CD14-positive monocyte (primary cell): ENCODE data around the gene UNC13C. TPM values are rescaled to one million over a fixed set of nuclear protein-coding genes. Genes with fewer than 3 reads are reported as not detected.

ENCODE experiments used
- DNase-seq, 3 donors: peaks; one replicate each; pipeline ENCODE4 v3.0.0-alpha.2; 2011 to 2022
- H2AFZ ChIP-seq: 2 replicates; pipeline ENCODE4 v1.6.0; 2012; ENCODE audit warnings: mild to moderate bottlenecking, low read depth, low read length, inconsistent platforms; ENCODE audit not compliant: insufficient read depth, poor library complexity, severe bottlenecking
- H3K27ac ChIP-seq, 2 donors: 1 replicate in 1 of 2; 2 replicates in 1 of 2; pipeline ENCODE4 v1.5.1; 2012 to 2013; ENCODE audit warnings: low read length in 2 of 2, control low read depth in 1 of 2, inconsistent platforms in 1 of 2, low read depth in 1 of 2, mild to moderate bottlenecking in 1 of 2
- H3K27me3 ChIP-seq, 2 donors: one replicate each; pipeline versions ENCODE4 v1.6.0 to v1.6.1; 2011 to 2013; ENCODE audit warnings: low read length in 2 of 2; ENCODE audit not compliant: control insufficient read depth in 2 of 2, insufficient read depth in 2 of 2
- H3K36me3 ChIP-seq, 2 donors: replicated peaks in 1 of 2; 1 replicate in 1 of 2; 2 replicates in 1 of 2; pipeline versions ENCODE4 v1.5.1 to v1.6.1; 2012 to 2013; ENCODE audit warnings: low read length in 2 of 2, control low read depth in 1 of 2, inconsistent platforms in 1 of 2, mild to moderate bottlenecking in 1 of 2; ENCODE audit not compliant: insufficient read depth in 2 of 2, control insufficient read depth in 1 of 2
- H3K4me1 ChIP-seq, 2 donors: 1 replicate in 1 of 2; 2 replicates in 1 of 2; pipeline versions ENCODE4 v1.5.1 to v1.6.1; 2012 to 2013; ENCODE audit warnings: low read length in 2 of 2, control low read depth in 1 of 2, inconsistent platforms in 1 of 2, mild to moderate bottlenecking in 1 of 2, moderate library complexity in 1 of 2; ENCODE audit not compliant: insufficient read depth in 2 of 2, control insufficient read depth in 1 of 2
- H3K4me2 ChIP-seq: replicated peaks from 2 replicates; pipeline ENCODE3; 2012; ENCODE audit warnings: low read length, moderate library complexity, mild to moderate bottlenecking; ENCODE audit not compliant: poor library complexity, severe bottlenecking; ENCODE audit errors: extremely low read depth
- H3K4me3 ChIP-seq, 3 experiments: fragments of 200-600 bp in 1 of 3; sonication (generic) in 1 of 3; replicated peaks in 1 of 3; 1 replicate in 2 of 3; 2 replicates in 1 of 3; pipeline ENCODE4 v1.5.1; 2011 to 2013; ENCODE audit warnings: low read length in 3 of 3, mild to moderate bottlenecking in 3 of 3, control low read depth in 2 of 3, low read depth in 2 of 3, inconsistent platforms in 1 of 3, moderate library complexity in 1 of 3
- H3K79me2 ChIP-seq: 2 replicates; pipeline ENCODE4 v1.6.0; 2012; ENCODE audit warnings: mild to moderate bottlenecking, control low read depth, inconsistent platforms, low read length, moderate library complexity; ENCODE audit not compliant: insufficient read depth
- H3K9ac ChIP-seq: 2 replicates; pipeline ENCODE4 v1.6.0; 2017; ENCODE audit warnings: low read length, mild to moderate bottlenecking; ENCODE audit not compliant: insufficient read depth, poor library complexity, severe bottlenecking
- H3K9me3 ChIP-seq, 2 donors: replicated peaks in 1 of 2; 1 replicate in 1 of 2; 2 replicates in 1 of 2; pipeline versions ENCODE4 v1.5.1 to v1.6.1; 2012 to 2013; ENCODE audit warnings: low read length in 2 of 2, control low read depth in 1 of 2; ENCODE audit not compliant: control insufficient read depth in 1 of 2, insufficient read depth in 1 of 2
- H4K20me1 ChIP-seq: 2 replicates; pipeline ENCODE4 v1.6.0; 2012; ENCODE audit warnings: mild to moderate bottlenecking, low read length, control low read depth, moderate library complexity; ENCODE audit not compliant: insufficient read depth
- H3K27ac Mint-ChIP-seq, 7 donors: one replicate each; pipeline ENCODE4 v1.8.0; 2020; ENCODE audit warnings: mild to moderate bottlenecking in 7 of 7, mixed read lengths in 7 of 7, moderate library complexity in 6 of 7, inconsistent platforms in 2 of 7
- H3K27me3 Mint-ChIP-seq, 3 donors: one replicate each; pipeline ENCODE4 v1.8.0; 2021 to 2022; ENCODE audit warnings: low read depth in 3 of 3, mild to moderate bottlenecking in 3 of 3, mixed read lengths in 3 of 3, moderate library complexity in 3 of 3, inconsistent platforms in 1 of 3
- H3K36me3 Mint-ChIP-seq, 2 donors: one replicate each; pipeline ENCODE4 v1.8.0; 2020; ENCODE audit warnings: mixed read lengths in 2 of 2, inconsistent platforms in 1 of 2, mild to moderate bottlenecking in 1 of 2
- H3K4me1 Mint-ChIP-seq: one replicate; pipeline ENCODE4 v1.8.0; 2020; ENCODE audit warnings: mild to moderate bottlenecking, mixed read lengths
- H3K4me3 Mint-ChIP-seq, 2 donors: one replicate each; pipeline ENCODE4 v1.8.0; 2020; ENCODE audit warnings: mild to moderate bottlenecking in 2 of 2, mixed read lengths in 2 of 2, moderate library complexity in 1 of 2
- H3K9me3 Mint-ChIP-seq, 7 donors: one replicate each; pipeline ENCODE4 v1.8.0; 2020 to 2022; ENCODE audit warnings: mixed read lengths in 7 of 7, mild to moderate bottlenecking in 6 of 7, moderate library complexity in 6 of 7, inconsistent platforms in 2 of 7
- WGBS: methylation state at CpG from one replicate; pipeline ENCODE4 v1.1.5; 2013; ENCODE audit warnings: missing lambda C conversion rate; ENCODE audit not compliant: insufficient coverage; 5-methylcytosine and 5-hydroxymethylcytosine counted together
- intact Hi-C, 2 donors: fragments of 100-400 bp; cut with micrococcal nuclease; formaldehyde crosslinking; loops; one replicate each; pipeline versions ENCODE4 v1.15.0 to v1.15.1; 2023
- polyA plus RNA-seq, 3 donors: library from polyadenylated mRNA; depleted of rRNA in 1 of 3; unstranded in 2 of 3; stranded (reverse) in 1 of 3; fragments of 300-500 nt in 2 of 3; fragments of >200 nt in 1 of 3; fragmentation: Illumina TruSeq in 2 of 3; gene quantifications; 1 replicate in 2 of 3; 2 replicates in 1 of 3; pipeline ENCODE4 v1.2.3, GENCODE V29; 2012 to 2021
- TF ChIP-seq, protein P1 (sequence below): fragments of 200-600 bp; IDR thresholded peaks from one replicate; pipeline ENCODE4 v1.8.0; 2022; ENCODE audit warnings: antibody characterized with exemption, mild to moderate bottlenecking

Gene UNC13C
- polyA plus RNA-seq, 3 donors, result not detected

DNA sequence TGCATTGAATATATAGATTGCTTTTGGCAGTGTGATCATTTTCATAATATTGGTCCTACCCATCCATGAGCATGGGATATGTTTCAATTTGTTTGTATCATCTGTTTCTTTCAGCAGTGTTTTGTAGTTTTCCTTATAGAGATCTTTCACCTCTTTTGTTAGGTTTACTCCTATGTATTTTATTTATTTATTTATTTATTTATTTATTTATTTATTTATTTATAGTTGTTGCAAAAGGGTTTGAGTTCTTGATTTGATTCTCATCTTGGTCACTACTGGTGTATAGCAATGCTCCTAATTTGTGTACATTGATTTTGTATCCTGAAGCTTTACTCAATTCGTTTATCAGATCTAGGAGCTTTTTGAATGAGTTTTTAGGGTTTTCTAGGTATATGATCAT lies 478.2 kb downstream of the UNC13C start:
- H3K36me3 ChIP-seq, result no peaks in the 10 kb centered on the region
- H3K27me3 ChIP-seq, result no peaks in the 10 kb centered on the region
- H3K27ac ChIP-seq, result no peak overlapping the region
- Mint-ChIP-seq H3K27me3 (peaks cover 0 to 3% (median 2%) of the 10 kb centered on the region in 3 donors), H3K9me3 (peaks cover 16 to 34% (median 25%) of the 10 kb centered on the region in 7 donors), H3K4me1 (no peaks in the 10 kb centered on the region), H3K36me3 (no peaks in the 10 kb centered on the region), H3K27ac (no peak overlapping the region), H3K4me3 (no peak overlapping the region)
- H3K9me3 ChIP-seq, result peaks cover 20 to 25% of the 10 kb centered on the region in 2 donors
- H4K20me1 ChIP-seq, result no peaks in the 10 kb centered on the region
- no peak overlapping the region for H3K4me3 ChIP-seq
- no peak for DNase-seq
- intact Hi-C loops, result no loop called here
- H3K79me2 ChIP-seq, result no peaks in the 10 kb centered on the region
- no CpG with 5 or more reads among the region's 1 CpG for WGBS
- H3K4me1 ChIP-seq, result no peaks in the 10 kb centered on the region
- no peak overlapping the region for H2AFZ ChIP-seq
- H3K9ac ChIP-seq, result no peak overlapping the region
- TF ChIP-seq, protein P1, sequence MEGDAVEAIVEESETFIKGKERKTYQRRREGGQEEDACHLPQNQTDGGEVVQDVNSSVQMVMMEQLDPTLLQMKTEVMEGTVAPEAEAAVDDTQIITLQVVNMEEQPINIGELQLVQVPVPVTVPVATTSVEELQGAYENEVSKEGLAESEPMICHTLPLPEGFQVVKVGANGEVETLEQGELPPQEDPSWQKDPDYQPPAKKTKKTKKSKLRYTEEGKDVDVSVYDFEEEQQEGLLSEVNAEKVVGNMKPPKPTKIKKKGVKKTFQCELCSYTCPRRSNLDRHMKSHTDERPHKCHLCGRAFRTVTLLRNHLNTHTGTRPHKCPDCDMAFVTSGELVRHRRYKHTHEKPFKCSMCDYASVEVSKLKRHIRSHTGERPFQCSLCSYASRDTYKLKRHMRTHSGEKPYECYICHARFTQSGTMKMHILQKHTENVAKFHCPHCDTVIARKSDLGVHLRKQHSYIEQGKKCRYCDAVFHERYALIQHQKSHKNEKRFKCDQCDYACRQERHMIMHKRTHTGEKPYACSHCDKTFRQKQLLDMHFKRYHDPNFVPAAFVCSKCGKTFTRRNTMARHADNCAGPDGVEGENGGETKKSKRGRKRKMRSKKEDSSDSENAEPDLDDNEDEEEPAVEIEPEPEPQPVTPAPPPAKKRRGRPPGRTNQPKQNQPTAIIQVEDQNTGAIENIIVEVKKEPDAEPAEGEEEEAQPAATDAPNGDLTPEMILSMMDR, result no peak
- H3K4me2 ChIP-seq, result no peak overlapping the region

DNA sequence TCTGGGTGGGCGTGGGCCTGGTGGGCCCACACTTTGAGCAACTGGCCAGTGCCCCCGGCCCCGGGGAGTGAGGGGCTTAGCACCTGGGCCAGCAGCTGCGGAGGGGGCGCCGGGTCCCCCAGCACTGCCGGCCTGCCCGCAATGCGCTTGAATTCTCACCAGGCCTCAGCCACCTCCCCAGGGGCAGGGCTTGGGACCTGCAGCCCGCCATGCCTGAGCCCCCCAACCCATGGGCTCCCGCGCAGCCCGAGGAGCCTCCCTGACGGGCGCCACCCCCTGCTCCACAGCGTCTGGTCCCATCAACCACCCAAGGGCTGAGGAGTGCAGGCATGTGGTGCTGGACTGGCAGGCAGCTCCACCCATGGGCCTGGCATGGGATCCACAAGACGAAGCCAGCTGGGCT lies 484.3 kb downstream of the UNC13C start:
- intact Hi-C loops, result no loop called here
- no peak for DNase-seq

More for the DNA sequence above, 484.3 kb downstream of the UNC13C start:
- Mint-ChIP-seq H3K27me3 (peaks cover 0 to 2% (median 0%) of the 10 kb centered on the region in 3 donors), H3K27ac (no peak overlapping the region), H3K36me3 (no peaks in the 10 kb centered on the region), H3K9me3 (peaks cover 9 to 30% (median 19%) of the 10 kb centered on the region in 7 donors), H3K4me3 (no peak overlapping the region), H3K4me1 (no peaks in the 10 kb centered on the region)
- Histone ChIP-seq H4K20me1 (no peaks in the 10 kb centered on the region), H3K36me3 (no peaks in the 10 kb centered on the region), H2AFZ (no peak overlapping the region), H3K9me3 (peaks cover 15 to 20% of the 10 kb centered on the region in 2 donors), H3K27ac (no peak overlapping the region), H3K4me1 (no peaks in the 10 kb centered on the region), H3K79me2 (no peaks in the 10 kb centered on the region), H3K9ac (no peak overlapping the region), H3K27me3 (no peaks in the 10 kb centered on the region), H3K4me3 (no peak overlapping the region), H3K4me2 (no peak overlapping the region)
- TF ChIP-seq, protein P1, result no peak
- WGBS, result 97% methylated on average over 17 of the region's 17 CpGs
